MM.1S (cell line): ENCODE results near the gene BANF1.

Source experiments
- EZH2phosphoT487 ChIP-seq: fragments of 300-600 bp; sonication (generic); IDR thresholded peaks from 2 replicates; pipeline ENCODE4 v1.6.1; 2018; ENCODE audit warnings: antibody characterized with exemption, low read length
- TF ChIP-seq, protein P1 (sequence below): fragments of 300-600 bp; sonication (generic); IDR thresholded peaks from 2 replicates; pipeline ENCODE4 v1.5.1; 2016; ENCODE audit warnings: antibody characterized with exemption, low read length, mixed read lengths

GRCh38 chr11:66039765-66040164 lies 37.5 kb downstream of the BANF1 start:
- TF ChIP-seq, protein P1, sequence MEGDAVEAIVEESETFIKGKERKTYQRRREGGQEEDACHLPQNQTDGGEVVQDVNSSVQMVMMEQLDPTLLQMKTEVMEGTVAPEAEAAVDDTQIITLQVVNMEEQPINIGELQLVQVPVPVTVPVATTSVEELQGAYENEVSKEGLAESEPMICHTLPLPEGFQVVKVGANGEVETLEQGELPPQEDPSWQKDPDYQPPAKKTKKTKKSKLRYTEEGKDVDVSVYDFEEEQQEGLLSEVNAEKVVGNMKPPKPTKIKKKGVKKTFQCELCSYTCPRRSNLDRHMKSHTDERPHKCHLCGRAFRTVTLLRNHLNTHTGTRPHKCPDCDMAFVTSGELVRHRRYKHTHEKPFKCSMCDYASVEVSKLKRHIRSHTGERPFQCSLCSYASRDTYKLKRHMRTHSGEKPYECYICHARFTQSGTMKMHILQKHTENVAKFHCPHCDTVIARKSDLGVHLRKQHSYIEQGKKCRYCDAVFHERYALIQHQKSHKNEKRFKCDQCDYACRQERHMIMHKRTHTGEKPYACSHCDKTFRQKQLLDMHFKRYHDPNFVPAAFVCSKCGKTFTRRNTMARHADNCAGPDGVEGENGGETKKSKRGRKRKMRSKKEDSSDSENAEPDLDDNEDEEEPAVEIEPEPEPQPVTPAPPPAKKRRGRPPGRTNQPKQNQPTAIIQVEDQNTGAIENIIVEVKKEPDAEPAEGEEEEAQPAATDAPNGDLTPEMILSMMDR: no peak
- TF ChIP-seq EZH2phosphoT487: no peak
